OCI-LY7 (cell line): ENCODE results near the gene FGF16. TPM values are rescaled to one million over a fixed set of nuclear protein-coding genes. Genes with fewer than 3 reads are reported as not detected.
"Not testable (repeated sequence)": the region's sequence is repeated elsewhere in the genome, so short reads cannot be mapped to it uniquely, and the experiment has no call there.

ENCODE experiments used
- BruUV-seq: library from RNA; stranded (reverse); fragments of 400-500 nt; replicated peaks from 2 replicates; lab custom pipeline; 2021; lab: Mats Ljungman, UMichigan
- CTCF ChIA-PET: fragments of 300-600 bp; sonication (Branson Sonifier 250); formaldehyde crosslinking; loops from one replicate; lab custom pipeline; 2022; ENCODE audit warnings: antibody characterized with exemption; ENCODE audit not compliant: unreplicated experiment; lab: Charles Lee
- POLR2A ChIA-PET: fragments of 300-600 bp; sonication (Branson Sonifier 250); formaldehyde crosslinking; loops from one replicate; lab custom pipeline; 2022; ENCODE audit warnings: antibody characterized with exemption; lab: Charles Lee
- DNase-seq: peaks from one replicate; pipeline ENCODE4 v3.0.0-alpha.2; 2015; ENCODE audit warnings: low spot score
- H2AFZ ChIP-seq: fragments of 200-600 bp; sonication (generic), shearing (Covaris generic); 2 replicates; pipeline ENCODE4 v1.6.1; 2014; ENCODE audit warnings: mild to moderate bottlenecking, antibody characterized with exemption, low read length, moderate library complexity
- H3K27ac ChIP-seq: fragments of 200-600 bp; sonication (generic); 2 replicates; pipeline ENCODE4 v1.5.1; 2014; ENCODE audit warnings: mixed run types, low read depth, mild to moderate bottlenecking, moderate library complexity, low read length, inconsistent platforms; ENCODE audit not compliant: poor library complexity, severe bottlenecking
- H3K36me3 ChIP-seq: fragments of 200-600 bp; sonication (generic); 2 replicates; pipeline ENCODE4 v1.6.1; 2014; ENCODE audit warnings: mild to moderate bottlenecking, antibody characterized with exemption, low read length, moderate library complexity, mixed read lengths; ENCODE audit not compliant: insufficient read depth
- H3K4me1 ChIP-seq: fragments of 200-600 bp; sonication (generic); 2 replicates; pipeline ENCODE4 v1.5.1; 2014; ENCODE audit warnings: mild to moderate bottlenecking, low read length; ENCODE audit not compliant: insufficient read depth, poor library complexity, severe bottlenecking
- H3K4me2 ChIP-seq: fragments of 200-600 bp; sonication (generic); 2 replicates; pipeline ENCODE4 v1.6.1; 2014; ENCODE audit warnings: mild to moderate bottlenecking, low read length
- H3K4me3 ChIP-seq: fragments of 200-600 bp; sonication (generic); 2 replicates; pipeline ENCODE4 v1.5.1; 2014; ENCODE audit warnings: mild to moderate bottlenecking, low read depth, low read length; ENCODE audit not compliant: poor library complexity, severe bottlenecking
- H3K79me2 ChIP-seq: fragments of 200-600 bp; sonication (generic); 2 replicates; pipeline ENCODE4 v1.6.1; 2016; ENCODE audit warnings: low read depth, mild to moderate bottlenecking, low read length, moderate library complexity, mixed read lengths; ENCODE audit not compliant: insufficient read depth
- H3K9me2 ChIP-seq: fragments of 200-600 bp; sonication (generic); 2 replicates; pipeline ENCODE4 v1.6.1; 2016; ENCODE audit warnings: mild to moderate bottlenecking, low read length, mixed read lengths; ENCODE audit not compliant: insufficient read depth
- H3K9me3 ChIP-seq: fragments of 200-600 bp; sonication (generic); 2 replicates; pipeline ENCODE4 v1.6.1; 2014; ENCODE audit warnings: mild to moderate bottlenecking, mixed run types, low read length, mixed read lengths
- H4K20me1 ChIP-seq: fragments of 200-600 bp; sonication (generic); 2 replicates; pipeline ENCODE4 v1.6.1; 2014; ENCODE audit warnings: mild to moderate bottlenecking, antibody characterized with exemption, low read length, moderate library complexity, mixed read lengths; ENCODE audit not compliant: insufficient read depth
- EZH2phosphoT487 ChIP-seq: fragments of 200-600 bp; sonication (generic); IDR thresholded peaks from 2 replicates; pipeline ENCODE4 v1.6.1; 2018; ENCODE audit warnings: low read depth, borderline replicate concordance, mild to moderate bottlenecking, mixed run types, antibody characterized with exemption, low read length, moderate library complexity, mixed read lengths
- intact Hi-C: fragments of 100-400 bp; cut with micrococcal nuclease; formaldehyde crosslinking; loops from one replicate; pipeline ENCODE4 v1.10.0; 2022; ENCODE audit not compliant: unreplicated experiment
- total RNA-seq, 2 experiments: library from RNA; depleted of rRNA in 1 of 2; stranded (reverse); fragments of >200 nt in 1 of 2; shearing (Covaris generic) in 1 of 2; gene quantifications; 2 replicates each; pipeline ENCODE4 v1.2.3, GENCODE V29; 2014 to 2022
- TF ChIP-seq, protein P1 (sequence below): fragments of 200-600 bp; sonication (generic); conservative IDR thresholded peaks from 2 replicates; pipeline ENCODE4 v1.5.1; 2014; ENCODE audit warnings: mild to moderate bottlenecking, antibody characterized with exemption, low read length, moderate library complexity, mixed read lengths

The FGF16 gene
- total RNA-seq, 2 experiments from 2014 or later: not detected

DNA sequence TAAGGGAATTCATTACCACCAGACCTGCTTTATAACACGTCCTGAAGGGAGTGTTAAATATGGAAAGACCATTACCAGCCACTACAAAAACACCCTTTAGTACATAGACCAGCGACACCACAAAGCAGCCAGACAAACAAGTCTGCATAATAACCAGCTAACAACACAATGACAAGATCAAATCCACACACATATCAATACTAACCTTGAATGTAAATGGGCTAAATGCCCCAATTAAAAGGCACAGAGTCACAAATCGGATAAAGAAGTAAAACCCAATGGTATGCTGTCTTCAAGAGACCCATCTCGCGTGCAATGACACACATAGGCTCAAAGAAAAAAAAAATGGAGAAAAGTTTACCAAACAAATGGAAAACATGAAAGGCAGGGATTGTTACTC, 36.9 kb downstream of the FGF16 start:
- POLR2A ChIA-PET: no interaction called here
- no peak for DNase-seq

DNA sequence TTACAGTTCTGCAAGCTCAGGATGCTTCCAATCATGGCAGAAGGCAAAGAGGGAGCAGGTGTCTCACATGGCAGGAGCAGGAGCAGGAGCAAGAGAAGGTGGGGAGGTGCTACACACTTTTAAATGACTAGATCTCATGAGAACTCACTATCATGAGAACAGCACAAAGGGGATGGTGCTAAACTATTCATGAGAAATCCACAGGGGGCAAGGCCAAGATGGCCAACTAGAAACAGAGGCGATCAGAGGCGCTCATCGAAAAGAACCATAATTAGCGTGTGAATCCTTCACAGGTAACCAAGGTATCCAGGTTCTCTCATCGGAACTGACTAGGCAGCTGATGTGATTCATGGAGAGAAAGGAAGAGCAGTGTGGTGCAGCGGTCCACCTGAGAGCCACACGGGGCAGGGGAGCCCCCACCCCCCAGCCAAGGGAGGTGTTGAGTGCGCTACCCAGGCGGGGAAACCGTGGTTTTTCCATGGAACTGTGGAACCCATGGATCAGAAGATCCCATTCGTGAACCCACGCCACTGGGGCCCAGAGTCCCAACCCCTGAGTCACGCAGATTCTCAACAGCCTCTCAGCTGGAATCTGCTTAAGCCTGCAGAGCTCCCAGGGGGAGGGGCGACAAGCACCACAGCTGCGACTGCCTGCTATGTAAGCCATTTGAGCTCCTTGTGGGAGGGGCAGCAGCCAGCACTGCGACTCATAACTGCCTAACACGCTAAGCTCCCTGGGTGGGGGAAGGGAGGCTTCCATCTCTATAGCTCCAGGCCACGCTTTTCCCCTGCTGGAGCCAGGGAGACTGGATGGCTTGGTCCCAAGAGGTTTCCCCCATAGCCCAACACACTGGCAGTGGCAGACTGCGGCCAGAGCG, 46.7 kb downstream of the FGF16 start:
- BruUV-seq: no TSS peak
- intact Hi-C loops: no loop called here

More for the DNA sequence above, 36.9 kb downstream of the FGF16 start:
- H4K20me1 ChIP-seq: no peaks in the 10 kb centered on the region
- H3K9me3 ChIP-seq: no peaks in the 10 kb centered on the region
- intact Hi-C loops: no loop called here
- no peak overlapping the region for H3K27ac ChIP-seq
- CTCF ChIA-PET: no interaction called here
- H3K4me1 ChIP-seq: no peaks in the 10 kb centered on the region
- H2AFZ ChIP-seq: no peak overlapping the region
- H3K79me2 ChIP-seq: no peaks in the 10 kb centered on the region
- no peaks in the 10 kb centered on the region for H3K9me2 ChIP-seq
- TF ChIP-seq, protein P1, sequence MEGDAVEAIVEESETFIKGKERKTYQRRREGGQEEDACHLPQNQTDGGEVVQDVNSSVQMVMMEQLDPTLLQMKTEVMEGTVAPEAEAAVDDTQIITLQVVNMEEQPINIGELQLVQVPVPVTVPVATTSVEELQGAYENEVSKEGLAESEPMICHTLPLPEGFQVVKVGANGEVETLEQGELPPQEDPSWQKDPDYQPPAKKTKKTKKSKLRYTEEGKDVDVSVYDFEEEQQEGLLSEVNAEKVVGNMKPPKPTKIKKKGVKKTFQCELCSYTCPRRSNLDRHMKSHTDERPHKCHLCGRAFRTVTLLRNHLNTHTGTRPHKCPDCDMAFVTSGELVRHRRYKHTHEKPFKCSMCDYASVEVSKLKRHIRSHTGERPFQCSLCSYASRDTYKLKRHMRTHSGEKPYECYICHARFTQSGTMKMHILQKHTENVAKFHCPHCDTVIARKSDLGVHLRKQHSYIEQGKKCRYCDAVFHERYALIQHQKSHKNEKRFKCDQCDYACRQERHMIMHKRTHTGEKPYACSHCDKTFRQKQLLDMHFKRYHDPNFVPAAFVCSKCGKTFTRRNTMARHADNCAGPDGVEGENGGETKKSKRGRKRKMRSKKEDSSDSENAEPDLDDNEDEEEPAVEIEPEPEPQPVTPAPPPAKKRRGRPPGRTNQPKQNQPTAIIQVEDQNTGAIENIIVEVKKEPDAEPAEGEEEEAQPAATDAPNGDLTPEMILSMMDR: no peak
- no peak for TF ChIP-seq EZH2phosphoT487
- no peaks in the 10 kb centered on the region for H3K36me3 ChIP-seq
- no peak overlapping the region for H3K4me3 ChIP-seq
- H3K4me2 ChIP-seq: no peak overlapping the region
- no TSS peak for BruUV-seq

DNA sequence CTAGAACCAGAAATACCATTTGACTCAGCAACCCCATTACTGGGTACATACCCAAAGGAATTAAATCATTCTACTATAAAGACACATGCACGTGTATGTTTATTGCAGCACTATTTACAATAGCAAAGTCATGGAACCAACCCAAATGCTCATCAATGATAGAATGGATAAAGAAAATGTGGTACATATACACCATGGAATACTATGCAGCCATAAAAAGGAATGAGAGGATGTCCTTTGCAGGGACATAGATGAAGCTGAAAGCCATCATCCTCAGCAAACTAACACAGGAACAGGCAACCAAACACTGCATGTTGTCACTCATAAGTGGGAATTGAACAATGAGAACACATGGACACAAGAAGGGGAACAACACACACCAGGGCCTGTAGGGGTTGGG, 53.0 kb downstream of the FGF16 start:
- intact Hi-C loops, H3K27ac ChIP-seq, H3K79me2 ChIP-seq, H4K20me1 ChIP-seq, POLR2A ChIA-PET, CTCF ChIA-PET, DNase-seq, H3K4me3 ChIP-seq, H3K36me3 ChIP-seq, H3K9me2 ChIP-seq, H3K4me2 ChIP-seq, H3K9me3 ChIP-seq, BruUV-seq, H2AFZ ChIP-seq, H3K4me1 ChIP-seq: not testable (repeated sequence)

More for the DNA sequence above, 46.7 kb downstream of the FGF16 start:
- Histone ChIP-seq H4K20me1 (no peaks in the 10 kb centered on the region), H3K79me2 (no peaks in the 10 kb centered on the region), H3K4me1 (no peaks in the 10 kb centered on the region), H3K9me2 (no peaks in the 10 kb centered on the region), H3K9me3 (no peaks in the 10 kb centered on the region), H2AFZ (no peak overlapping the region), H3K27ac (no peak overlapping the region), H3K4me3 (no peak overlapping the region), H3K4me2 (no peak overlapping the region), H3K36me3 (no peaks in the 10 kb centered on the region)
- no peak for TF ChIP-seq EZH2phosphoT487
- TF ChIP-seq, protein P1: no peak
- ChIA-PET POLR2A (no interaction called here), CTCF (no interaction called here)
- DNase-seq: no peak
